Epithelial cell of proximal tubule (primary cell): ENCODE results near the gene BBS12. TPM values are rescaled to one million over a fixed set of nuclear protein-coding genes. Genes with fewer than 3 reads are reported as not detected.

Experiments used
- DNase-seq: peaks from one replicate; pipeline ENCODE4 v3.0.0-alpha.2; 2011; ENCODE audit warnings: low read depth
- H3K4me3 ChIP-seq: 2 replicates; pipeline ENCODE4 v1.5.1; 2011; ENCODE audit warnings: low read depth, mild to moderate bottlenecking, low read length
- total RNA-seq: library from RNA; depleted of rRNA; stranded (reverse); fragments of >200 nt; gene quantifications from 2 replicates; pipeline ENCODE4 v1.2.3, GENCODE V29; 2015
- TF ChIP-seq, protein P1 (sequence below): conservative IDR thresholded peaks from 2 replicates; pipeline ENCODE4 v1.5.1; 2012; ENCODE audit warnings: low read depth, mild to moderate bottlenecking, low read length

BBS12 gene
- total RNA-seq, 1 donor from 2014 or later: 3.5 TPM

DNA sequence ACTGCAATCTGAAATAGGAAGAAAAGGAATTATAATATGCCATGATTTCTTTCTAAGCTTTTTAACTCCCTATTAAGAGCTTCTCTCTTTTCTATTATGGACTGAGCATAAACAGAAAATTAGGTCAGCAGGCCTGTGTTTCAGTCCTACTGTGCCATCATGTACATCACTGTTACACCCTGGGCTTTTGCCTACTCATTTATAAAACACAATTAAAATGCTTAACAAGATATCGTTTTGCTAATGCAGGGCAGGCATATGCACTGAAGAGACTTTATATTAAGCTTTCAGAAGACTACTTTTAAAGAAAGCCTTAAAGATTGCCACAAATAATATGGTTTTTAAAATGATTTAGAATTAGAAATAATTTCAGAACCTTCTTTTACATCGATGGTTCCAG is 828 bp upstream of the BBS12 start:
- peak overlapping the region; percentile 48 for H3K4me3 ChIP-seq
- TF ChIP-seq, protein P1, sequence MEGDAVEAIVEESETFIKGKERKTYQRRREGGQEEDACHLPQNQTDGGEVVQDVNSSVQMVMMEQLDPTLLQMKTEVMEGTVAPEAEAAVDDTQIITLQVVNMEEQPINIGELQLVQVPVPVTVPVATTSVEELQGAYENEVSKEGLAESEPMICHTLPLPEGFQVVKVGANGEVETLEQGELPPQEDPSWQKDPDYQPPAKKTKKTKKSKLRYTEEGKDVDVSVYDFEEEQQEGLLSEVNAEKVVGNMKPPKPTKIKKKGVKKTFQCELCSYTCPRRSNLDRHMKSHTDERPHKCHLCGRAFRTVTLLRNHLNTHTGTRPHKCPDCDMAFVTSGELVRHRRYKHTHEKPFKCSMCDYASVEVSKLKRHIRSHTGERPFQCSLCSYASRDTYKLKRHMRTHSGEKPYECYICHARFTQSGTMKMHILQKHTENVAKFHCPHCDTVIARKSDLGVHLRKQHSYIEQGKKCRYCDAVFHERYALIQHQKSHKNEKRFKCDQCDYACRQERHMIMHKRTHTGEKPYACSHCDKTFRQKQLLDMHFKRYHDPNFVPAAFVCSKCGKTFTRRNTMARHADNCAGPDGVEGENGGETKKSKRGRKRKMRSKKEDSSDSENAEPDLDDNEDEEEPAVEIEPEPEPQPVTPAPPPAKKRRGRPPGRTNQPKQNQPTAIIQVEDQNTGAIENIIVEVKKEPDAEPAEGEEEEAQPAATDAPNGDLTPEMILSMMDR: no peak
- DNase-seq: no peak

DNA sequence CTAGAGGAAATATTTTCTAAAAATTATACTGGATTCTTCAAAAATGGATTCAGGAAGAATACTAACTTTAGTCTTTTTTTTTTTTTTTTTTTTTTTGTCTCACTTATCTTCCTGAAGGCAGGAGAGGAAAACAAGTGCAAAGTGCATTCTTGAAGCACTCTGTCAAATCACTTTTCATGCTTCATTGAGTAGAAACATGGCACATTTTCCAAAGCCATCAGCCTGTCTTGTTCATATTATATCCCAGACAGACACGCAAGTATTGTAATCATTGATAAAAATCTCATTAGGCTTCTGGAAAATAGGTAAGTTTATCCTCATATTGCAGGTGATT is 1.2 kb downstream of the BBS12 start:
- H3K4me3 ChIP-seq: peak overlapping the region; percentile 69
- TF ChIP-seq, protein P1: no peak
- peak; percentile 48 for DNase-seq

DNA sequence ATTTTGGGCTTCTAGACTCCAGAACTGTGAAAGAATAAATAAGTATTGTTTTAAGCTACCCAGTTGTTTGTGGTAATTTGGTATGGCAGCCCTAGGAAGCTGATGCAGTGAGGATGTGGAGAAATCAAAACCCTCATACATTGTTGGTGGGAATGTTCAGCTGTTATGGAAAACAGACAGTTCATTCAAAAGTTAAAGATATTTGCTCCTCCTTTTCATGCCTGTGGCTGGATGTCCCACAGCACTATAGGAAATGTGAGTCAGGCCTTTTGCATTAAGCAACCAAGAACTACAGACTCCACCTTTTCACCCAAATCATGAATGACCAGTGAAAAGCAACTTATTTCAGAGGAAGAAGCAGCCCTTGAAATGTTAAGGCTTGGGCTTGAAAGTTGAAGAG is 6.7 kb downstream of the BBS12 start:
- no peak for DNase-seq
- TF ChIP-seq, protein P1: no peak
- H3K4me3 ChIP-seq: no peak overlapping the region

DNA sequence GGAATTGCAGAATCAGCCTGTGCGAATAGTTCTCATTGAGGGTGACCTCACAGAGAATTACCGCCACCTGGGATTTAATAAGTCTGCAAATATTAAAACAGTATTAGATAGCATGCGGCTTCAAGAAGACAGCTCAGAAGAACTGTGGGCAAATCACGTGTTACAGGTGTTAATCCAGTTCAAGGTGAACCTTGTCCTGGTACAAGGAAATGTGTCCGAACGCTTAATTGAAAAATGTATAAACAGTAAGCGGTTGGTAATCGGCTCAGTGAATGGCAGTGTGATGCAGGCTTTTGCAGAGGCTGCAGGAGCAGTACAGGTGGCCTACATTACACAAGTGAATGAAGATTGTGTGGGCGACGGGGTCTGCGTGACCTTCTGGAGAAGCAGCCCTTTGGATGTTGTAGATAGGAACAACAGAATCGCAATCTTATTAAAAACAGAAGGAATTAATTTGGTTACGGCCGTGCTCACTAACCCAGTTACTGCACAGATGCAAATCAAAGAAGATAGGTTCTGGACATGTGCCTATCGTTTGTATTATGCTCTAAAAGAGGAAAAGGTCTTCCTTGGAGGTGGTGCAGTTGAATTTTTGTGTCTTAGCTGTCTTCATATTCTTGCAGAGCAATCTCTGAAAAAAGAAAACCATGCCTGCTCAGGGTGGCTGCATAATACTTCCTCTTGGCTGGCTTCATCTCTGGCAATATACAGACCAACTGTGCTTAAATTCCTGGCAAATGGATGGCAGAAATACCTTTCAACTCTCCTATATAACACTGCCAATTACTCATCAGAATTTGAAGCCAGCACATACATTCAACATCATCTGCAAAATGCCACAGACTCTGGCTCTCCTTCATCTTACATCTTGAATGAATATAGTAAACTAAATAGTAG is 10.7 kb downstream of the BBS12 start:
- TF ChIP-seq, protein P1: no peak
- no peak overlapping the region for H3K4me3 ChIP-seq
- no peak for DNase-seq

DNA sequence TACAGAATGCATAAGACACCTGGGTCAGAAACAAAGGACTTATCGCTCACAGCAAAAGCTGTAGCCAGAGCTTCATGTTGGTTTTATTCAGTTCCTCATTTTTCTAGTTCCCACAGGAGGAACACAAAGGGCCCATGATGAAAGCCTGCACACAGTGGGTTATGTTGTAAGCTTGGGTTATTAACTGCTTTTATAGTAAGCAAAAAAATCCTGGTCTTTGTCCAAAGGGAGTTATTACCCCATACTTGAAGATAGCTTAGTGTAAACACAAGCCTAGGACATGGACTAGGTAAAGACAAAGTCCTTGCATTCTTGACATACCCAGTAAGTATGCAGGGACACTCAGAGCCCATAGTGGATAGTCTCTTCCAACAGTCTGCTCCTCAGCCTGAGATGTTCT is 11.7 kb downstream of the BBS12 start:
- DNase-seq: no peak
- TF ChIP-seq, protein P1: no peak

DNA sequence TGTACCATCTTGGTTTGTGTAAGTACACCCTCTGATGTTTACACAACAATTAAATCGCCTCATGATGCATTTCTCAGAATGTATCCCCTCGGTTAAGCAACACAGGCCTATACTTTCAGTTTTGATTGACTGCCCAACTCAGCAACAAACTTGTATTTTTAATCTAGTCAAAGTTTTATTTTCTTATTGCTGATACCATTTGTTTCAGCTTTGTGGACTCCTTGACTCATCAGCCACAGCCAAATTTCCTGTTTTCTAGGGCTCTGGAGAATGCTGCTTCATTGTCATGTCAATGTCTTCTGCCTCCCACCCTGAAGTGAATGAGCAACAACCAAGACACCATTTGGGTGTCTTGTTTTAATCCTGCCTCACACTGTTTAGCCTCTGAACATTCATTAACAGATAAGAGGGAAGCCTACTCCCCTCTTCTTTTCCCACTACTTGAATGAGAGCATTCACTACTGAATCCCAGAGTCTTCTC is 14.0 kb downstream of the BBS12 start:
- no peak for DNase-seq
- TF ChIP-seq, protein P1: no peak

More for the DNA sequence above, 11.7 kb downstream of the BBS12 start:
- H3K4me3 ChIP-seq: no peak overlapping the region

DNA sequence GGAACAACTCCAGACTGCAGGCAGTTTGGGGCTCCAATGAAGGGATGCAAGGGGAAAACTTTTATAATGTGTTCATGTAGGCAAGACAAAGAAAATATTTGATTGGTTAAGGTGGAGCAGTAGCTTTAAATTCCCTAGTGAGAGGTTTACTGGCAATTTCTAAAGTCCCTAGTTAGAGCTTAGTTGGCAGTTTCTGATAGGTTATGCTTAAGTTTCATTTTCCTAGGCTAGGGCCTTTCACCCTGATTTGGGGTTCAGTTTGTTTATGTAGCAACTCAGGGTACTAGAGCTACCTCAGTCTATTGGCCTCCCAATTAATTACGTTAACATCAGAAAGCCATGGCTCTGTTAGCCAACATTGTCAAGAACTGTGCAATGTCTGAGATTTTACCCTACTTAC is 14.6 kb downstream of the BBS12 start:
- H3K4me3 ChIP-seq: no peak overlapping the region
- TF ChIP-seq, protein P1: no peak
- no peak for DNase-seq

More for the DNA sequence above, 14.0 kb downstream of the BBS12 start:
- H3K4me3 ChIP-seq: no peak overlapping the region
